ENCODE results near the gene NEGR1.

- TF ChIP-seq CTCF (IDR thresholded peaks at IDR 0.05) (no peak), POLR2A (IDR thresholded peaks at IDR 0.05) (no peak)
Measured at GRCh38 chr1:71956613-71957285, 325.6 kb downstream of the NEGR1 start.
